Smooth muscle cell of the brain vasculature (primary cell): ENCODE data around the gene UBQLN1.
"Not testable (repeated sequence)": the region's sequence is repeated elsewhere in the genome, so short reads cannot be mapped to it uniquely, and the experiment has no call there.

ENCODE experiments used
- DNase-seq: peaks from one replicate; pipeline ENCODE4 v3.0.0-alpha.2; 2012; ENCODE audit warnings: low read depth, low spot score

UBQLN1 gene

DNA sequence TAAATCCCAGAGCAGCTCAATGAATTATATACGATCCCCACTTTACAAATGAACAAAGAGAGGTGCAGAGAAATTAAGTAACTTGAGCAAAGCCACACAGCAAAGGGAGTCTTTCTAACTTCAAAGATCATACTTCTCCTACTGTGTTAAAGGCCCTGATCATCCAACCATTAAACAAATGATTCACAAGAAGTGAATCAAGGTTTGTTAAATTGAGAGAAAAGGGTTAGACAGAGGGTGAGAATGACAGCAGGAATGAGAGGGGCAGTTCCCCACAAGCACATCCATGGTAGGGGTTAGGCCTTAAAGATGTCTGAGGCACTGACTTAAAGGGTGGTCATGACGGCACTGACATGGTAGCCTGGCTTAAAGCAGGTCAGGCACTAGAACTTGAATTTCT is 74.1 kb downstream of the UBQLN1 start:
- DNase-seq, result no peak

DNA sequence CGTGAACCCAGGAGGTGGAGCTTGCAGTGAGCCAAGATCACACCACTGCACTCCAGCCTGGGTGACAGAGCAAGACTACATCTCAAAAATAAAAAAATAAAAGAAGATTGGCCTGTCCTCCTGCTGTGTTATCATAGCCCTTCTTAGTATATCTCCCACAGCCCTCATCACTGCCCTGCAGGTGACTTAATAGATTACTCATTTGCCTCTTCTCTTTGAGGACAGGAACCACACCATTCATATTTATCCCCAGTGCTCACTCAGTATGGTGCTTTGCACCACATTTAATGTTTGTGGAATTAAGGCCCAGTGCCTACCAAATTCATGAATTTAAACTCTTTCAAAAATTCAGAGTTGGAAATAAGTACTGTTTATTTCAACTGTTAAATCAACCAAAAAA is 74.5 kb downstream of the UBQLN1 start:
- no peak for DNase-seq

DNA sequence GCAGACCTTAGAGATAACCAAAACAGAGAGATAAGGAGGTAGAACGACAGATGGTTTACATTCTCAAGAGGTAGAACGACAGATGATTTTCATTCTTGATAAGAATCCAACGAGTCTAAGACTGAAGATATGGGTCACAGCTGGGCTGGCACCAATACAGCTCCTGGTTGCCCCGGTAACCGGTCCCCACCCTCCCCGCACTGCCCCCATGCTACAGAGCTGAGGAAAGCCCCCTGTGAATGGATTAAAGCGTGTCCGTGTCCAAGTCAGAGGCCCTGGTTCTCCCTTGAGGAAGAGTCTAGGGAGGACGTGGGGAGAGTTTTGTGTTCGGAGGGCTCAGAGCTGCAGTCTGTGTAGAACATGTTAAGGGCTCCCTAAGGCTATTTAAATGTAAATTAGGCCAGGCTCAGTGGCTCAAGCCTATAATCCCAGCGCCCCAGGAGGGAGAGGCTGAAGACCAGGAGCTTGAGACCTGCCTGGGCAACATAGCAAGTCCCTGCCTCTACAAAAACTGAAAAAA is 76.8 kb downstream of the UBQLN1 start:
- DNase-seq, result no peak

DNA sequence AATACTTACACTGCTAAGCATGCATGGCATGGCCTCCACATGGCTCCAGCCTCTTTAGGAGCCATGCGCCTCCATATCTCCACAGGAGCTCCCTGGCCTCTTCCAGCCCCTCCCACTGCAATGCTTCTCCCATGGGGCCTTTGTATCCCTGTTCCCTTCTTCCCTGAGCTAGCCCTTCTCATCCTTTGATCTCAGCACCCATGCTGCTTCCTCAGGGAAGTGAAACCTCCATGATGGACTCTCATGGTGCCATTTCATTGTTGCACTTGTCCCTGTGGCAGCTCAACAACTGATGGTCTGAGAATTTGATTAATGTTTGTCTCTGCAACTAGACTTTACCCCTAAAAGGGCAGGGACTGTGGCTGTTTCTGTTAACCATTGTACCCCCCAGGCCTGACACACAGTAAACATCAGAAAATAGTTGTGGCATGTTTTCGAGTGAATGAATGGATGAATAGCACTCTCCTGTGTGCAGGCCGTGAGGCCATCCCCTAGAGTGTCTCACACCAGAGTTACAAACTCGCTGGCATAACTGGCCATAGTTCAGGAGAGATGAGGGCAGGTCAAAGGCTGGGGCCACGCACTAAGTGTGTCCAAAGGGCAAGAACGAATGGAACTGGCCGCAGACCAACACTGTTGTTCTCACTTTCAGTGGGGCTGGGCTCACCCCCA is 78.2 kb downstream of the UBQLN1 start:
- DNase-seq, result no peak

DNA sequence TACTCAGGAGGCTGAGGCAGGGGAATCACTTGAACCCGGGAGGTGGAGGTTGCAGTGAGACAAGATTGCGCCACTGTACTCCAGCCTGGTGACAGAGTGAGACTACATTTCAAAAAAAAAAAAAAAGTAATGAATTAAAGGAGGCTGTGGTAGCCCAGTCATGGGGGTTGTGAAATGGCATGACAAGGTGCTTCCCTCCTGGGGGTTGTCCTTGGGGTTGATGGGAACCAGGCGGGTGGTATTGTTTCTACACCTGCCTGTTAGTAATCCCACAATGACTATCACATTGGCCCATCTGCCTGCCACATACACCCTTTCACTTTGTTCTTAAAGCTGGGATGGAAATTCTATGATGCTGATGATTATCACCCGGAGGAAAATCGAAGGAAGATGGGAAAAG is 79.2 kb downstream of the UBQLN1 start:
- no peak for DNase-seq

DNA sequence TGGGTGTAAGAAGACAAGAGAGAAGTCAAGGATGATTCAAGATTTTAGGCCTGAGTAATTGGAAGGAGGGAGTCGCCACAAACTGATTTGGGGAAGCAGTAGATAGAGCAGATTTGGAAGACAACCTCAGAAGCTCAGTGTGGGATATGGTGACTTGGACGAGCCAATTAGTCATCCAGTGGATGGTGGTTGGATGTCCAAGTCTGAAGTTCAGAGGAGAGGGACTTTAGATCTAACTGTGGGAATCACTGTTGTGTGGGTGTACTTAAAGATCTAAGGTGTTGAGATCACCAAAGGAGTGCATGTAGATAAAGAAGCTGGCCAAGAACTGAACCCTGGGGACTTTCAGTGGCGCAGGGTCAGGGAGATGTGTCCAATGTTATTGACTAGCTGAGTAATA is 82.6 kb downstream of the UBQLN1 start:
- no peak for DNase-seq

DNA sequence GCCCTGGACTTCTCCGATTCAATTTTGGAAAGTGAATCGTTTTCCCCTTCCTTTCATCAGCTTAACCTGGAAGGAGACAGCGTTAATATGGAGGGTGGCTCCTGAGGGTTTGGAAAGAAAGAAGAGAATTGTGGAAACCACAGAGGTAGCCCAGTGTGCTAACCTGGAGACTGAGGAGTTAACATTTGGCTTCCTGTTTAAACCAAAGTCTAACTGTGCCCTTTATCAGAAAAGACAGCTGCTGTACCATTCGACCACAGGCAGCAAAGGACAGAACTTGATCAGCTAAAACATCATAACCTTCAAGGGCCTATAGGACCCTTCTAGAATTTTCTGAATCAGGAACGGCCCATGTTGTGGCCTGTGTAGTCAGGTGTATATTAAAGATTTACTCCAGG is 84.1 kb downstream of the UBQLN1 start:
- no peak for DNase-seq

DNA sequence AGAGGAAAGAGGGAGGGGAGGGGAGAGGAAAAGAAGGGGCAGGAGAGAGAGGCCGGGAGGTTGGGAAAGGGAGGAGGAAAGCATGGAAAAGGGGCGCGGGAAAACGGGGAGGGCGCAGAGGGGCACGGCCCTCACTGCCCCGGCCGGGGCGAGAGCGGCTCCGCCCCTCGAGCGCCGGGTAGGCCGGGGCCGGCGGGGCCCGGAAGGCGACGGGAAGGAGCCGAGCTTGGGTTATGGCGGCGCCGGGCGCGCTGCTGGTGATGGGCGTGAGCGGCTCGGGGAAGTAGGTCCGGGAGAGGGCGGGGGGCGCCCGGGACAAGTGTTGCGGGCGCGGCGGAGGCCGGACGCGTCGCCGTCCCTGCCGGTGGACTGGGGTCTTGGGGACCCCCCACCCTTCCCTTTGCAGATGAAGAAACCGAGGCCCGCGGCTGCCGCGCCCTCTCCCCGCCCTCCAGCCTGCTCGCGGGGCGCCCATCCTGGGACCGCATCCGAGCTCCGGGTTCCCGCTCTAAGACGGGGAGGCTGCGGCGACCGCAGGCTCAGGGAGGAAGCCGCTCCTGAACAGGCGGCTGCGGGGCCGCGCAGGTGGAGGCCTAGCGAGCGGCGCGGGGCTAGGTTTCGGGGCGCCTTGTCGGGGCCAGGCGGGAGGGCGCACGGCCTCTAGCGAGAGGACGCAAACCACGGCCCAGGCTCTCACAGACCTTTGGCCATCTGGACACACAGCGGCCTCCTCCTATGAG is 84.6 kb downstream of the UBQLN1 start, which contains the start of gene IDNK:
IDNK (plus strand) TSS at position 205 of the 740 bp plus-strand sequence; CDS start at position 234, 29 bp downstream.
- no peak for DNase-seq

DNA sequence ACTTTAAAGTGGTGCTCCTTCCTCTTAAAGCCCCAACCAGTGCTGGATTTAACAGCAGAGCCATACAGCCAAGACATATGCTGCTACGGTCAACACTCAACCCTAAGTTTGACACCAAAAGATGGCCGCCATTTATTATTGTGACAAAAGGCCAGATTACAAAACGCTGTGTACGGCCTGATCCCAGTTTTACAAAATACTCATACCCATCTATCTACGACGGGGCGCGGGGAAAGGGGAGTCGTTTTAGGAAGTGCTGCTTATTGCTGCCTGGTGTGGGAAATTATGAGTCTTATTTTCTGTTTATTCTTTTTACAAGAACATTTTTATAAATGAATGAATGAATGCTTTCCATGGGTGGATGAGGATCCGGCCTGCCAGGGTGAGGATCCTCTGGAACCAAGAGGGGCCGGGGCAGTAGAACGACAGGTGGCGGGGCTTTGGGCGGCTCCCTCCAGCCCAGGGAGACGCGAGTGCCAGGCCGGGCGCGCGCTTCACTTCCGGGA is 85.3 kb downstream of the UBQLN1 start:
- DNase-seq, result no peak

DNA sequence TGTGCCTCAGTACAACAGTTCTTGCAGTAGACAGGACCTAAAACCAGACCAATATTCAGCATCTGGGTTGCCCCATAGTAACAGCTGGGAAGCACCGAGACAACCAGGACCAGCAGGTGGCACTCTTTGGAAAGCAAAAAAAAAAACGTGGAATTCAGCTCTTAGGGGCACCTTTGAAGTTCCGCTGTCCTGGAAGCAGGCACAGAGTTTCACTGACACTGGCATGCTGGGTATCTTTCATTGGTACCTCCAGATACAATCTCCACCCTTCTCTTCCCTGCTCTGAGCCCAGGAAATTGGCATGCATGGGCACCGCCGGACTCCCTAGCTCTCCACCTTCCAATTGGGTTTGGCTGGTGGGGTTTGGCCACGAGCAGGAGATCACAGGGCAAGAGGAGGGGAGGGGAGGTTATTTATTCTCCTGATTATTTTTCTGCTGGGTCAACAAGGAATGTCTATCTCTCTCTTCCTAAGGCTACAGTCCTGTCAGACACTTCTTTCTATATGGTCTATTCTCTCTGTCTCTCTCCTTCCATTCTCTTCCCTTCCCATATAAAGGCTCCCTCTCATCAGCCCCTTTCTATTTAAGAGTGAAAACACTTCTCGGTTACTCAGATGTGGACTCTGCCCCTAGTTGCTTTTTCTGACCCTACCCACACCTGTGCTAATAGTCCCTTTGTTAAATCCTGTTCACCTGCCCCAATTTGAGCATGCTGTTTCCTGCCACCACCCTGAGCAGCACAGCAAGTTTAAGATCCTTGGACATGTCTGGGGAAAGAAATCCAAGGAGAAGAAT is 86.7 kb downstream of the UBQLN1 start:
- no peak for DNase-seq

DNA sequence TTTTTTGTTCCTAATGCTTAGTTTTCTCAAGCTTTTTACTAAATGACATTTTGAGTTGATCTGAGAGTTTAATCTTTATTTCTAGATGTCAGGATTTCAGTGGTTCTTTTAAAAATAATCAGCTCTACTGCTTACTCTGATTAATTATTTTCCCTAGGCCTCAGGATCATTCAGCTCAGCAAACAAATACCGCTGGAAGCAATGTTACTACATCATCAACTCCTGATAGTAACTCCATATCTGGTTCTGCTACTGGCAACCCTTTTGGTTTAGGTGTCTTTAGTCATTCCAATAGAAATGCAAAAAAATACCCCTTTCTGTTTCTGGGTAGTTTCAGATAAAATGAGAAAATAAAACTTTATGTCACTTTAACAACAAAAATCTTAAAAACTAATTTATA is 90.5 kb downstream of the UBQLN1 start:
- DNase-seq, result no peak

DNA sequence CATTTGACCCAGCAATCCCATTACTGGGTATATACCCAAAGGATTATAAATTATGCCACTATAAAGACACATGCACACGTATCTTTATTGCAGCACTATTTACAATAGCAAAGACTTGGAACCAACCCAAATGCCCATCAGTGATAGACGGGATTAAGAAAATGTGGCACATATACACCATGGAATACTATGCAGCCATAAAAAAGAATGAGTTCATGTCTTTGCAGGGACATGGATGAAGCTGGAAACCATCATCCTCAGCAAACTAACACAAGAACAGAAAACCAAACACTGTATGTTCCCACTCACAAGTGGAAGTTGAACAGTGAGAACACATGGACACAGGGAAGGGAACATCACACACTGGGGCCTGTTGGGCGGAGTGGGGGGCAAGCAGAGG is 94.5 kb downstream of the UBQLN1 start:
- not testable (repeated sequence) for DNase-seq
